MCF 10A (cell line): ENCODE results near the gene KIAA1755. TPM values are rescaled to one million over a fixed set of nuclear protein-coding genes. Genes with fewer than 3 reads are reported as not detected.
"Not testable (repeated sequence)": the region's sequence is repeated elsewhere in the genome, so short reads cannot be mapped to it uniquely, and the experiment has no call there.

Experiments
- BruUV-seq: library from RNA; stranded (reverse); fragments of 400-500 nt; replicated peaks from 2 replicates; lab custom pipeline; 2021; lab: Mats Ljungman, UMichigan
- CTCF ChIA-PET: fragments of 300-600 bp; sonication (Branson Sonifier 250); formaldehyde crosslinking; extraction: SDS; loops from one replicate; lab custom pipeline; 2021; ENCODE audit warnings: antibody characterized with exemption, inconsistent platforms; lab: Yijun Ruan, JAX
- POLR2A ChIA-PET: fragments of 300-600, 350-650 bp; sonication (Branson Sonifier 250); formaldehyde crosslinking; extraction: SDS; loops from one replicate; lab custom pipeline; 2020; ENCODE audit warnings: antibody characterized with exemption, inconsistent platforms; lab: Yijun Ruan, JAX
- DNase-seq: peaks from one replicate; pipeline ENCODE4 v3.0.0-alpha.2; 2018; ENCODE audit not compliant: unreplicated experiment
- H3K27ac Mint-ChIP-seq: one replicate; pipeline ENCODE4 v1.8.0; 2022; ENCODE audit warnings: mild to moderate bottlenecking, low read depth, mixed read lengths; ENCODE audit not compliant: unreplicated experiment
- H3K27me3 Mint-ChIP-seq: one replicate; pipeline ENCODE4 v1.8.0; 2022; ENCODE audit warnings: mixed read lengths; ENCODE audit not compliant: insufficient read depth, unreplicated experiment
- H3K36me3 Mint-ChIP-seq: one replicate; pipeline ENCODE4 v1.8.0; 2022; ENCODE audit warnings: mild to moderate bottlenecking, moderate library complexity, mixed read lengths; ENCODE audit not compliant: insufficient read depth, unreplicated experiment
- H3K4me1 Mint-ChIP-seq: one replicate; pipeline ENCODE4 v1.8.0; 2022; ENCODE audit warnings: mixed read lengths; ENCODE audit not compliant: insufficient read depth, unreplicated experiment
- H3K4me3 Mint-ChIP-seq: one replicate; pipeline ENCODE4 v1.8.0; 2022; ENCODE audit warnings: mild to moderate bottlenecking, moderate library complexity, mixed read lengths; ENCODE audit not compliant: unreplicated experiment
- H3K9me3 Mint-ChIP-seq: one replicate; pipeline ENCODE4 v1.8.0; 2022; ENCODE audit warnings: mixed read lengths; ENCODE audit not compliant: unreplicated experiment
- CTCF ChIP-seq: fragments of 200-600 bp; IDR thresholded peaks from one replicate; pipeline ENCODE4 v1.8.0; 2022; ENCODE audit warnings: antibody characterized with exemption, mild to moderate bottlenecking; ENCODE audit not compliant: unreplicated experiment
- intact Hi-C: fragments of 100-400 bp; cut with micrococcal nuclease; formaldehyde crosslinking; loops from 2 replicates; pipeline ENCODE4 v1.14.1; 2022
- total RNA-seq: library from RNA; stranded (reverse); gene quantifications from 2 replicates; pipeline ENCODE4 v1.2.3, GENCODE V29; 2022

The KIAA1755 gene
- total RNA-seq, 1 experiment from 2014 or later: not detected

- Mint-ChIP-seq H3K4me3 (no peak overlapping the region), H3K36me3 (no peaks in the 10 kb centered on the region), H3K27me3 (peaks cover 18% of the 10 kb centered on the region), H3K4me1 (peaks cover 15% of the 10 kb centered on the region), H3K27ac (no peak overlapping the region), H3K9me3 (no peaks in the 10 kb centered on the region)
- CTCF ChIA-PET: no interaction called here
- no peak for TF ChIP-seq CTCF
- intact Hi-C loops: no loop called here
- no peak for DNase-seq
- no TSS peak for BruUV-seq
- POLR2A ChIA-PET: interaction anchor here (0.6 kb wide), 2 partner anchors 71 to 516 kb away, joined by 3 read pairs; no protein-coding TSS in a partner anchor
Measured at GRCh38 chr20:38256966-38257365, 3.6 kb downstream of the KIAA1755 start.

- POLR2A ChIA-PET: interaction anchor here (0.6 kb wide), 1 partner anchor 70 kb away, joined by 3 read pairs; no protein-coding TSS in a partner anchor
- no peak for TF ChIP-seq CTCF
- Mint-ChIP-seq H3K27ac (no peak overlapping the region), H3K4me1 (peaks cover 15% of the 10 kb centered on the region), H3K9me3 (no peaks in the 10 kb centered on the region), H3K36me3 (no peaks in the 10 kb centered on the region), H3K4me3 (no peak overlapping the region), H3K27me3 (peaks cover 18% of the 10 kb centered on the region)
- CTCF ChIA-PET: interaction anchor here (0.6 kb wide), 2 partner anchors 35 to 670 kb away, joined by 3 to 5 read pairs; partner anchors contain the start of gene FAM83D
- no peak for DNase-seq
- intact Hi-C loops: no loop called here
- no TSS peak for BruUV-seq
Measured at GRCh38 chr20:38256021-38256420, 4.5 kb downstream of the KIAA1755 start.

GRCh38 chr20:38255393-38255792, 5.1 kb downstream of the KIAA1755 start:
- intact Hi-C loops: no loop called here
- H3K36me3 Mint-ChIP-seq: no peaks in the 10 kb centered on the region
- POLR2A ChIA-PET: no interaction called here
- CTCF ChIA-PET: no interaction called here
- H3K4me1 Mint-ChIP-seq: peaks cover 15% of the 10 kb centered on the region
- no TSS peak for BruUV-seq
- no peak for DNase-seq
- H3K9me3 Mint-ChIP-seq: no peaks in the 10 kb centered on the region
- H3K27me3 Mint-ChIP-seq: peaks cover 18% of the 10 kb centered on the region
- no peak for TF ChIP-seq CTCF
- no peak overlapping the region for H3K4me3 Mint-ChIP-seq
- H3K27ac Mint-ChIP-seq: no peak overlapping the region

- POLR2A ChIA-PET, H3K9me3 Mint-ChIP-seq, DNase-seq, H3K4me1 Mint-ChIP-seq, H3K27ac Mint-ChIP-seq, H3K4me3 Mint-ChIP-seq, H3K36me3 Mint-ChIP-seq, BruUV-seq, intact Hi-C loops: not testable (repeated sequence)
- CTCF ChIA-PET: interaction anchor here (0.7 to 1.7 kb wide), 3 partner anchors 11 to 54 kb away, joined by 3 to 5 read pairs (median 3); no protein-coding TSS in a partner anchor
- H3K27me3 Mint-ChIP-seq: peaks cover 10% of the 10 kb centered on the region
Measured at GRCh38 chr20:38254621-38255020, 5.9 kb downstream of the KIAA1755 start.
